Liver (tissue), 9 donors: ENCODE measurements around the gene OR1E2. TPM values are rescaled to one million over a fixed set of nuclear protein-coding genes. Genes with fewer than 3 reads are reported as not detected.
"Not testable (repeated sequence)": the region's sequence is repeated elsewhere in the genome, so short reads cannot be mapped to it uniquely, and the experiment has no call there.

Experiments used
- DNase-seq: peaks from one replicate; pipeline ENCODE4 v3.0.0-alpha.2; 2017; ENCODE audit warnings: low spot score
- H3K27ac ChIP-seq, 2 donors: one replicate each; pipeline ENCODE4 v1.7.0; 2013; ENCODE audit warnings: inconsistent platforms in 2 of 2, low read length in 2 of 2, control low read depth in 1 of 2, low read depth in 1 of 2, mild to moderate bottlenecking in 1 of 2
- H3K27me3 ChIP-seq, 4 donors: one replicate each; pipeline versions ENCODE4 v1.6.1 to v1.7.0; 2013; ENCODE audit warnings: low read length in 3 of 4, inconsistent platforms in 1 of 4, mild to moderate bottlenecking in 1 of 4, moderate library complexity in 1 of 4; ENCODE audit not compliant: control insufficient read depth in 4 of 4, insufficient read depth in 4 of 4
- H3K36me3 ChIP-seq, 4 donors: one replicate each; pipeline versions ENCODE4 v1.6.1 to v1.7.0; 2013; ENCODE audit warnings: low read length in 3 of 4, mild to moderate bottlenecking in 3 of 4, low read depth in 1 of 4, moderate library complexity in 1 of 4; ENCODE audit not compliant: control insufficient read depth in 4 of 4, insufficient read depth in 3 of 4
- H3K4me1 ChIP-seq, 4 donors: one replicate each; pipeline versions ENCODE4 v1.6.1 to v1.7.0; 2013; ENCODE audit warnings: low read length in 3 of 4, mild to moderate bottlenecking in 3 of 4, moderate library complexity in 1 of 4; ENCODE audit not compliant: control insufficient read depth in 4 of 4, insufficient read depth in 4 of 4
- H3K4me3 ChIP-seq, 3 donors: one replicate each; pipeline versions ENCODE4 v1.6.1 to v1.7.0; 2013; ENCODE audit warnings: low read length in 3 of 3, control low read depth in 1 of 3, low read depth in 1 of 3, mild to moderate bottlenecking in 1 of 3
- H3K9ac ChIP-seq, 2 donors: one replicate each; pipeline ENCODE4 v1.7.0; 2013; ENCODE audit warnings: low read length in 2 of 2, mild to moderate bottlenecking in 2 of 2, moderate library complexity in 2 of 2, control low read depth in 1 of 2, low read depth in 1 of 2
- H3K9me3 ChIP-seq, 4 donors: one replicate each; pipeline versions ENCODE4 v1.6.1 to v1.7.0; 2013; ENCODE audit warnings: low read length in 3 of 4; ENCODE audit not compliant: control insufficient read depth in 4 of 4
- ATF3 ChIP-seq: IDR thresholded peaks from 2 replicates; pipeline ENCODE4 v1.6.1; 2016; ENCODE audit warnings: antibody characterized with exemption
- CTCF ChIP-seq: fragments of 150-350 bp; IDR thresholded peaks from 2 replicates; pipeline ENCODE4 v1.5.1; 2017; ENCODE audit warnings: improper control_type of control experiment, low read depth, low read length; ENCODE audit not compliant: missing input control
- EGR1 ChIP-seq, 2 donors: IDR thresholded peaks; 2 replicates each; pipeline ENCODE4 v1.6.1; 2016 to 2018; ENCODE audit warnings: antibody characterized with exemption in 2 of 2, low read depth in 2 of 2
- FOXA1 ChIP-seq: IDR thresholded peaks from 2 replicates; pipeline ENCODE4 v1.6.1; 2016; ENCODE audit warnings: antibody characterized with exemption
- FOXA2 ChIP-seq: IDR thresholded peaks from 2 replicates; pipeline ENCODE4 v1.6.1; 2016; ENCODE audit warnings: antibody characterized with exemption
- GABPA ChIP-seq, 2 donors: IDR thresholded peaks in 1 of 2; conservative IDR thresholded peaks in 1 of 2; 2 replicates each; pipeline ENCODE4 v1.6.1; 2016; ENCODE audit warnings: antibody characterized with exemption in 2 of 2, mild to moderate bottlenecking in 1 of 2, moderate library complexity in 1 of 2
- HNF4A ChIP-seq, 2 donors: conservative IDR thresholded peaks; 2 replicates each; pipeline ENCODE4 v1.6.1; 2016; ENCODE audit warnings: antibody characterized with exemption in 2 of 2, mild to moderate bottlenecking in 2 of 2
- JUND ChIP-seq, 2 donors: IDR thresholded peaks; 2 replicates each; pipeline ENCODE4 v1.6.1; 2016; ENCODE audit warnings: antibody characterized with exemption in 2 of 2
- REST ChIP-seq: IDR thresholded peaks from 2 replicates; pipeline ENCODE4 v1.6.1; 2016; ENCODE audit warnings: antibody characterized with exemption, mild to moderate bottlenecking
- RXRA ChIP-seq, 2 donors: IDR thresholded peaks; 2 replicates each; pipeline ENCODE4 v1.6.1; 2017 to 2018; ENCODE audit warnings: antibody characterized with exemption in 2 of 2, mild to moderate bottlenecking in 1 of 2
- SP1 ChIP-seq: IDR thresholded peaks from 2 replicates; pipeline ENCODE4 v1.6.1; 2018; ENCODE audit warnings: antibody characterized with exemption, mild to moderate bottlenecking
- TAF1 ChIP-seq: conservative IDR thresholded peaks from 2 replicates; pipeline ENCODE4 v1.6.1; 2016; ENCODE audit warnings: antibody characterized with exemption, mild to moderate bottlenecking
- WGBS: extraction: QIAGEN DNeasy Blood & Tissue Kit; methylation state at CpG from one replicate; pipeline ENCODE4 v1.1.7; 2013; 5-methylcytosine and 5-hydroxymethylcytosine counted together
- polyA plus RNA-seq, 2 donors: library from polyadenylated mRNA; stranded (reverse) in 1 of 2; unstranded in 1 of 2; fragments of 200-250 nt in 1 of 2; fragments of >200 nt in 1 of 2; fragmentation: Nextera tagmentation in 1 of 2; extraction: Ambion mirVana in 1 of 2; gene quantifications; one replicate each; pipeline versions ENCODE4 v1.2.1 to v1.2.3, GENCODE V29; 2013 to 2015
- total RNA-seq, 2 donors: library from RNA; depleted of rRNA; stranded (reverse); fragments of >200 nt; gene quantifications; one replicate each; pipeline ENCODE4 v1.2.3, GENCODE V29; 2014
- TF ChIP-seq, protein P1 (sequence below): IDR thresholded peaks from 2 replicates; pipeline ENCODE4 v1.6.1; 2016; ENCODE audit warnings: antibody characterized with exemption
- TF ChIP-seq, protein P2 (sequence below): IDR thresholded peaks from 2 replicates; pipeline ENCODE4 v1.6.1; 2016; ENCODE audit warnings: antibody characterized with exemption
- donor health status: healthy.
- donor health status: healthy.
- donor health status: healthy.
- donor health status: healthy.
- donor health status: healthy.

The OR1E2 gene
- total and polyA plus RNA-seq, 4 donors: 0.08 TPM; not detected in 3

DNA sequence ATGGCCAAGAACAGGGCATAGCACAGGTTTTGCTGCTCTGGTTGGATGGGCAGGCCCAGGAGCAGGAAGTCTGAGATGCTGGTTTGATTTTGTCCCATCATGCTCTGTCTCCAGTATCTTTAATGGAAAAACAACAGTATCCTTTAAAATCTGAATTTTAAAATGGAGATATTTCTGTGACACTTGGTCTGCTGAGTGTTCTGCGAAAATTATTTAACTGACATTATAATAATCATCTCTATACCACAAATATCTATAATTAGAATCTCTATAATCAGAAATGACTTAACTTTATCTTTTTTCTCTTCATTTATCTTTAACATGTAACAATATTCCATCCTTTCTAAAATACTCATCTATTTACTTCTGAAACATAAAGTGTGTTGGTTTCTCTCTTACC lies 35.3 kb downstream of the OR1E2 start, which contains the start of gene OR1E1:
OR1E1 (minus strand) TSS at position 101 of the 400 bp plus-strand sequence; CDS start at position 101, 0 bp downstream.
- DNase-seq: no peak
- H3K36me3 ChIP-seq: no peaks in the 10 kb centered on the region
- H3K9ac ChIP-seq: no peak within 1 kb of the TSS
- WGBS: 67% methylated on average over 1 of the region's 1 CpG
- H3K27ac ChIP-seq: no peak within 1 kb of the TSS
- TF ChIP-seq CTCF: no peak
- TF ChIP-seq EGR1 (IDR thresholded peaks at IDR 0.05; ENCODE audit: low read depth in 2 of 2): no peak
- no peak for TF ChIP-seq HNF4A (conservative IDR thresholded peaks at IDR 0.05)
- no peak for TF ChIP-seq ATF3
- no peak for TF ChIP-seq JUND (IDR thresholded peaks at IDR 0.05)
- no peak for TF ChIP-seq TAF1
- TF ChIP-seq REST: no peak
- TF ChIP-seq, protein P1, sequence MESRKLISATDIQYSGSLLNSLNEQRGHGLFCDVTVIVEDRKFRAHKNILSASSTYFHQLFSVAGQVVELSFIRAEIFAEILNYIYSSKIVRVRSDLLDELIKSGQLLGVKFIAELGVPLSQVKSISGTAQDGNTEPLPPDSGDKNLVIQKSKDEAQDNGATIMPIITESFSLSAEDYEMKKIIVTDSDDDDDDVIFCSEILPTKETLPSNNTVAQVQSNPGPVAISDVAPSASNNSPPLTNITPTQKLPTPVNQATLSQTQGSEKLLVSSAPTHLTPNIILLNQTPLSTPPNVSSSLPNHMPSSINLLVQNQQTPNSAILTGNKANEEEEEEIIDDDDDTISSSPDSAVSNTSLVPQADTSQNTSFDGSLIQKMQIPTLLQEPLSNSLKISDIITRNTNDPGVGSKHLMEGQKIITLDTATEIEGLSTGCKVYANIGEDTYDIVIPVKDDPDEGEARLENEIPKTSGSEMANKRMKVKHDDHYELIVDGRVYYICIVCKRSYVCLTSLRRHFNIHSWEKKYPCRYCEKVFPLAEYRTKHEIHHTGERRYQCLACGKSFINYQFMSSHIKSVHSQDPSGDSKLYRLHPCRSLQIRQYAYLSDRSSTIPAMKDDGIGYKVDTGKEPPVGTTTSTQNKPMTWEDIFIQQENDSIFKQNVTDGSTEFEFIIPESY: no peak
- TF ChIP-seq FOXA2: no peak
- no peak for TF ChIP-seq GABPA (IDR thresholded peaks at IDR 0.05 in 1 of 2, conservative IDR thresholded peaks at IDR 0.05 in 1 of 2)
- TF ChIP-seq FOXA1: no peak
- no peak for TF ChIP-seq RXRA (IDR thresholded peaks at IDR 0.05)
- TF ChIP-seq, protein P2, sequence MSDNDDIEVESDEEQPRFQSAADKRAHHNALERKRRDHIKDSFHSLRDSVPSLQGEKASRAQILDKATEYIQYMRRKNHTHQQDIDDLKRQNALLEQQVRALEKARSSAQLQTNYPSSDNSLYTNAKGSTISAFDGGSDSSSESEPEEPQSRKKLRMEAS: no peak
- no peak for TF ChIP-seq SP1
- no peak within 1 kb of the TSS for H3K4me3 ChIP-seq
- H3K4me1 ChIP-seq: no peaks in the 10 kb centered on the region
- H3K9me3 ChIP-seq: no peaks in the 10 kb centered on the region
- H3K27me3 ChIP-seq: no peaks in the 10 kb centered on the region

GRCh38 chr17:3397801-3398200 lies 35.8 kb downstream of the OR1E2 start:
- not testable (repeated sequence) for DNase-seq, H3K9ac ChIP-seq, H3K4me1 ChIP-seq, H3K27ac ChIP-seq, H3K27me3 ChIP-seq, H3K9me3 ChIP-seq, H3K4me3 ChIP-seq, H3K36me3 ChIP-seq
- peak; percentile 78 for TF ChIP-seq REST
- 50% methylated on average over 7 of the region's 7 CpGs for WGBS
